Fibroblast of pulmonary artery (primary cell): ENCODE measurements around the gene ACTN2.

Experiments
- DNase-seq: peaks from one replicate; pipeline ENCODE4 v3.0.0-alpha.2; 2010; ENCODE audit warnings: low read depth
- H3K4me3 ChIP-seq: replicated peaks from 2 replicates; pipeline ENCODE4 v1.5.1; 2011; ENCODE audit warnings: low read depth, mild to moderate bottlenecking, control low read depth, low read length, moderate library complexity
- CTCF ChIP-seq: IDR thresholded peaks from 2 replicates; pipeline ENCODE4 v1.5.1; 2011; ENCODE audit warnings: mild to moderate bottlenecking, control low read depth, low read length, inconsistent platforms; ENCODE audit errors: missing control alignments

The ACTN2 gene

GRCh38 chr1:236691348-236691747 is 5.0 kb downstream of the ACTN2 start:
- no peak for TF ChIP-seq CTCF
- H3K4me3 ChIP-seq, result no peak overlapping the region
- DNase-seq, result no peak

GRCh38 chr1:236692128-236692527 is 5.8 kb downstream of the ACTN2 start:
- no peak overlapping the region for H3K4me3 ChIP-seq
- TF ChIP-seq CTCF, result no peak
- no peak for DNase-seq

GRCh38 chr1:236692742-236693141 is 6.4 kb downstream of the ACTN2 start:
- no peak for TF ChIP-seq CTCF
- no peak for DNase-seq
- no peak overlapping the region for H3K4me3 ChIP-seq

GRCh38 chr1:236699366-236699765 is 13.1 kb downstream of the ACTN2 start:
- no peak overlapping the region for H3K4me3 ChIP-seq
- DNase-seq, result peak; percentile 81
- TF ChIP-seq CTCF, result no peak

- H3K4me3 ChIP-seq, result no peak overlapping the region
- DNase-seq, result no peak
- TF ChIP-seq CTCF, result no peak
These were observed 14.6 kb downstream of the ACTN2 start for GRCh38 chr1:236700903-236701302.

GRCh38 chr1:236701782-236702181 is 15.5 kb downstream of the ACTN2 start:
- TF ChIP-seq CTCF, result no peak
- no peak overlapping the region for H3K4me3 ChIP-seq
- DNase-seq, result no peak

GRCh38 chr1:236702791-236703394 is 16.6 kb downstream of the ACTN2 start:
- no peak overlapping the region for H3K4me3 ChIP-seq
- no peak for TF ChIP-seq CTCF

More at GRCh38 chr1:236702791-236703394, 16.6 kb downstream of the ACTN2 start:
- no peak for DNase-seq
